Measurements from ENCODE around the gene LIMCH1. TPM values are rescaled to one million over a fixed set of nuclear protein-coding genes. Genes with fewer than 3 reads are reported as not detected.

Gene LIMCH1
- total RNA-seq, 1 experiment from 2014 or later, result 48.4 TPM

- CTCF ChIA-PET, result interaction anchor here (0.8 kb wide), 1 partner anchor 117 kb away, joined by 3 read pairs; no protein-coding TSS in a partner anchor
- POLR2A ChIA-PET, result interaction anchor here (1.1 to 1.5 kb wide), 2 partner anchors 11 to 13 kb away, joined by 4 to 5 read pairs; no protein-coding TSS in a partner anchor
- DNase-seq (ENCODE audit: unreplicated experiment), result no peak
- Mint-ChIP-seq H3K9me3 (ENCODE audit: unreplicated experiment) (no peaks in the 10 kb centered on the region), H3K36me3 (ENCODE audit: insufficient read depth, unreplicated experiment) (no peaks in the 10 kb centered on the region), H3K27ac (ENCODE audit: low read depth, unreplicated experiment) (no peak overlapping the region), H3K27me3 (ENCODE audit: insufficient read depth, unreplicated experiment) (no peaks in the 10 kb centered on the region), H3K4me3 (ENCODE audit: unreplicated experiment) (no peak overlapping the region), H3K4me1 (ENCODE audit: insufficient read depth, unreplicated experiment) (no peaks in the 10 kb centered on the region)
- intact Hi-C loops (cut with micrococcal nuclease), result no loop called here
- no peak for TF ChIP-seq CTCF (IDR thresholded peaks at IDR 0.05; ENCODE audit: unreplicated experiment)
- BruUV-seq (replicated peaks), result no TSS peak
These were observed 210.2 kb downstream of the LIMCH1 start for GRCh38 chr4:41748074-41748570.

- Mint-ChIP-seq H3K27me3 (ENCODE audit: insufficient read depth, unreplicated experiment) (no peaks in the 10 kb centered on the region), H3K4me1 (ENCODE audit: insufficient read depth, unreplicated experiment) (no peaks in the 10 kb centered on the region), H3K9me3 (ENCODE audit: unreplicated experiment) (no peaks in the 10 kb centered on the region), H3K36me3 (ENCODE audit: insufficient read depth, unreplicated experiment) (no peaks in the 10 kb centered on the region), H3K4me3 (ENCODE audit: unreplicated experiment) (no peak within 1 kb of the TSS), H3K27ac (ENCODE audit: low read depth, unreplicated experiment) (no peak within 1 kb of the TSS)
- intact Hi-C loops (cut with micrococcal nuclease), result no loop called here
- DNase-seq (ENCODE audit: unreplicated experiment), result no peak
- no TSS peak for BruUV-seq (replicated peaks)
- POLR2A ChIA-PET, result interaction anchor here (1.1 to 1.5 kb wide), 2 partner anchors 12 kb away, joined by 4 to 5 read pairs; no protein-coding TSS in a partner anchor
- CTCF ChIA-PET, result interaction anchor here (0.5 to 0.9 kb wide), 5 partner anchors 13 to 139 kb away, joined by 3 to 4 read pairs (median 3); no protein-coding TSS in a partner anchor
- no peak for TF ChIP-seq CTCF (IDR thresholded peaks at IDR 0.05; ENCODE audit: unreplicated experiment)
These were observed 210.9 kb downstream of the LIMCH1 start, which contains the start of gene PHOX2B for GRCh38 chr4:41748571-41749475. PHOX2B (minus strand) TSS chr4:41748725; CDS start chr4:41748610, 115 bp downstream.

GRCh38 chr4:41749631-41750039 is 211.7 kb downstream of the LIMCH1 start:
- Mint-ChIP-seq H3K27ac (ENCODE audit: low read depth, unreplicated experiment) (no peak overlapping the region), H3K9me3 (ENCODE audit: unreplicated experiment) (no peaks in the 10 kb centered on the region), H3K36me3 (ENCODE audit: insufficient read depth, unreplicated experiment) (no peaks in the 10 kb centered on the region), H3K4me1 (ENCODE audit: insufficient read depth, unreplicated experiment) (no peaks in the 10 kb centered on the region), H3K27me3 (ENCODE audit: insufficient read depth, unreplicated experiment) (no peaks in the 10 kb centered on the region), H3K4me3 (ENCODE audit: unreplicated experiment) (no peak overlapping the region)
- no peak for DNase-seq (ENCODE audit: unreplicated experiment)
- ChIA-PET CTCF (no interaction called here), POLR2A (no interaction called here)
- TF ChIP-seq CTCF (IDR thresholded peaks at IDR 0.05; ENCODE audit: unreplicated experiment), result no peak
- intact Hi-C loops (cut with micrococcal nuclease), result no loop called here
- BruUV-seq (replicated peaks), result no TSS peak

Other genes starting within 250 kb of the LIMCH1 start
- gene PHOX2B, start 210.6 kb downstream of the LIMCH1 start, total RNA-seq (2022), result not detected in 2 replicates

Data from MCF 10A (cell line).